HG02588 (cell line): ENCODE data around the gene TK2.
"Not testable (repeated sequence)": the region's sequence is repeated elsewhere in the genome, so short reads cannot be mapped to it uniquely, and the experiment has no call there.

Source experiments
- ATAC-seq: cut with Tn5 transposase; IDR thresholded peaks from one replicate; pipeline ENCODE4 v1.9.1; 2021; ENCODE audit warnings: mild to moderate bottlenecking, moderate library complexity; ENCODE audit not compliant: unreplicated experiment

The TK2 gene

GRCh38 chr16:66574081-66574480 is 24.2 kb upstream of the TK2 start:
- ATAC-seq, result no peak

DNA sequence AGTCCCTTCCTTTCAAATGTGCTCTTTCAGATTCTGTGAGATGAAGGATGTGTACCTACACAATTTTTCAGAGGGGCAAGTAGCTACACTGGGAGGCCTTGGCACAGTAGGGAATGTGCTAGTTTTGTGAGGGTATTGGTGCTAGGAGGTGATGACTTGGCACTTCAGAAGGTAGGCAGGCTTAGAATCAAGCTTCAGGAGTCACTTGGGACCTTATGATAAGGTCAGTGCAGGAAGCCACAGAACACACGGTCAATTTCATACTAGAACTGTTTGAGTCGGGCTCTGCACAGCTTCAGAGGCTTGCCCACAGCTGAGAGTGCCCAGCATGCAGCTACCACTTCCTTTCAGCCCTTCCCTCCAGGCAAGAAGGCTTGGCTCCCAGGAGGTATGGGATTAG is 22.4 kb upstream of the TK2 start:
- no peak for ATAC-seq

- no peak for ATAC-seq
Measured at GRCh38 chr16:66569827-66570405, 20.0 kb upstream of the TK2 start.

- ATAC-seq, result no peak
Measured at GRCh38 chr16:66569131-66569530, 19.2 kb upstream of the TK2 start.

GRCh38 chr16:66568355-66568754 is 18.4 kb upstream of the TK2 start:
- no peak for ATAC-seq

DNA sequence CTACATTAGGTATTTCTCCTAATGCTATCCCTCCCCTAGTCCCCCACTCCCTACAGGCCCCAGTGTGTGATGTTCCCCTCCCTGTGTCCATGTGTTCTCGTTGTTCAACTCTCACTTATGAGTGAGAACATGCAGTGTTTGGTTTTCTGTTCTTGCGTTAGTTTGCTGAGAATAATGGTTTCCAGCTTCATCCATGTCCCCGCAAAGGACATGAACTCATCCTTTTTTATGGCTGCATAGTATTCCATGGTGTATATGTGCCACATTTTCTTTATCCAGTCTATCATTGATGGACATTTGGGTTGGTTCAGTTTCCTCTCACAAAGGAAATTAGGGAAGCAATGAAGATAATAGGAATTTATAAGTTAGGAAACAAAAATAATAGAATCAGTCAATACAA is 17.3 kb upstream of the TK2 start:
- not testable (repeated sequence) for ATAC-seq

DNA sequence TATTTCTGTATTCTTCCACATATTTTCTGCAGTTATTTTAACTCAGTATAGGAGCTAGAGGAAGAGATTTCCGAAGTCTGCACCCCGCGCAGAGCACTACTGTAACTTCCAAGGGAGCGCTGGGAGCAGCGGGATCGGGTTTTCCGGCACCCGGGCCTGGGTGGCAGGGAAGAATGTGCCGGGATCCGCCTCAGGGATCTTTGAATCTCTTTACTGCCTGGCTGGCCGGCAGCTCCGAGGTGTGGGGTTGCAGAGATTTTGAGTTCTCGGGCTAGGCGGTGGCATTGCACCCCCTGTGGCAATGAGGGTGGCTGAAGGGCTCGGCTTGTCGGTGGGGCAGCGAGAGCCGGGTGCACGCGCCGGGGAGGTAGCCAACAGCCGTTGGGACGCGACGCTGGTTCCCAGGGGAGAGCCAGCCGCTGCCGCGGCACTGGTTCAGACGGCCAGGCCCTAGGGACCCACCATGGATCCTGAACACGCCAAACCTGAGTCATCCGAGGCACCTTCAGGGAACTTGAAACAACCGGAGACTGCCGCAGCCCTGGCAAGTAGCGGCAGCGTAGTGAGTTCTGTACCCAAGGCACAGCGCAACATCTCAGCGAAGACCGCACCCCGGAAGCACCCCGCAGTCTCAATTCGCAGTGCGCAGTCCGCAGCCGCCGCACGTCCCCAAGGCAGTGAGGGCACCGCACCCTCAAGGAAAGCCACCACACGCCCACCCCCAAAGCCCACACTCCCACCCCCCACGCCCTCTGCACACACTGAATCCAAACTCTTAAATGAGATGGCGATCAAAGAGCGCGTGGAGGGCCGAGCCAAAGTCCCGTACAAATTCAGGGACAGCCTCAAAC is 16.4 kb upstream of the TK2 start, which contains the start of gene CMTM1:
TSS of gene CMTM1 (plus strand) at position 389 of the 851 bp plus-strand sequence. CDS start at position 464, 75 bp downstream.
- no peak for ATAC-seq

DNA sequence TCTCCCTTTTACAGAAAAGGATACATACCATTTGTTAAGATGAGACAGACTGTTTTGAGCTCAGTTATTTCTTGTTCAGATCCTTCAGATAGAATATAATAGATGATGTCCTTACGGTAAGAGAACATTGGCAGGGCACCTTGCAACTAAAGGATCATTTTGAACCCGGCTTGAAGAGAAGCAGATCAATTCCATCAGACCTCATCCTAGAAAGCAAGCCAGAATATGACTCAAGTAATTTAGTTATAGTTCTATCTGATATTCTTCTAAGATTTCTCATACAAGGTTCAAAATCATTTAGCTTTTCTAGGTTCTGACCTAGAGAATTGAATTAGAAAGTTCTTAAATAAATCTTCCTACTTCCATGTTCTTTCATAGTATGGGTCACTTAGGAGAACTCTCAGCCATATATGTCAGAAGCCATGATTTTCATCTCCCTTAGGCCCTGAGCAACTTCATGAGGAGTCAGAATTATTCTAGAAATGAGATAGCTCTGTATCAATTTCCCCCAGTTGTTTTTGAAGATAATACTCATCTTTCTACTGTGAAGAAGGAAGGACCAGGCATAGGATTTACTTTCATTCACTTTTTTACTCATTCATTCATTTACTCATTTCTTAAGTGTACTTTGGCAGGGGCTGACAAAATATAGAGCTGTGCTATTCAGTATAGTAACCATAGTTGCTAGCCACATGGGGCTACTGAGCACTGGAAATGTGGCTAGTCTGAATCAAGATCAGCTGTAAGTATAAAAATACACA is 13.8 kb upstream of the TK2 start:
- no peak for ATAC-seq

DNA sequence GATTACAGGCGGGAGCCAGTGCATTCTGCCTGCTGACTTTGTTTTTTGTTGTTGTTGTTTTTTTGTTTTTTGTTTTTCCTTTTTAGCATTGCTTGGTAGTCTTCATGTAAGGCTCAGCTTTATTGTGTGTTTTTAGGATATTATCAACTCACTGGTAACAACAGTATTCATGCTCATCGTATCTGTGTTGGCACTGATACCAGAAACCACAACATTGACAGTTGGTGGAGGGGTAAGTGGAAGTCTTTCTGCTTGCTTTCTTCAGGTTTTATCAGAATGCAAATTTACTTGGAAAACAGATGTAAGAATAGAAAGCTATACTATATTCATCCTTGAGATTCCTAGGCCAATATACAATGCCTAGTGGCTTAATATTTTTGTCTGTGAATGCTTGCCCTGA is 13.1 kb upstream of the TK2 start:
- ATAC-seq, result no peak

DNA sequence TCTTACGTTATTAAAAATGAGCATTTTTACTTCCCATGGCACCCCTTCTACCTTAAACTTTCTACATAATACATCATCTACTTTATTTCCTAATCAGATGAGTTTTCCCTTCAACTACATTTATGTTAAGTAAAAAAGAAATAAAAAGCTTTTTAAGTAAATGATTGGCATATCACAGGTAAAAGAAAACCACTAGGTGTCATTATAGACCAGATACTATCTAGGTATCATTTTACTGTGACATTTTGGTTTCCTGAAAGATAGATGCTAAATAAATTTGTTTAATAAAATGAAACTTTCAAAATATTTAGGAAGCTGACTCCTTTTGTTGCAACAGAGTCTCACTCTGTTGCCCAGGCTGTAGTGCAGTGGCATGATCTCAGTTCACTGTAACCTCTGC is 12.5 kb upstream of the TK2 start:
- no peak for ATAC-seq

DNA sequence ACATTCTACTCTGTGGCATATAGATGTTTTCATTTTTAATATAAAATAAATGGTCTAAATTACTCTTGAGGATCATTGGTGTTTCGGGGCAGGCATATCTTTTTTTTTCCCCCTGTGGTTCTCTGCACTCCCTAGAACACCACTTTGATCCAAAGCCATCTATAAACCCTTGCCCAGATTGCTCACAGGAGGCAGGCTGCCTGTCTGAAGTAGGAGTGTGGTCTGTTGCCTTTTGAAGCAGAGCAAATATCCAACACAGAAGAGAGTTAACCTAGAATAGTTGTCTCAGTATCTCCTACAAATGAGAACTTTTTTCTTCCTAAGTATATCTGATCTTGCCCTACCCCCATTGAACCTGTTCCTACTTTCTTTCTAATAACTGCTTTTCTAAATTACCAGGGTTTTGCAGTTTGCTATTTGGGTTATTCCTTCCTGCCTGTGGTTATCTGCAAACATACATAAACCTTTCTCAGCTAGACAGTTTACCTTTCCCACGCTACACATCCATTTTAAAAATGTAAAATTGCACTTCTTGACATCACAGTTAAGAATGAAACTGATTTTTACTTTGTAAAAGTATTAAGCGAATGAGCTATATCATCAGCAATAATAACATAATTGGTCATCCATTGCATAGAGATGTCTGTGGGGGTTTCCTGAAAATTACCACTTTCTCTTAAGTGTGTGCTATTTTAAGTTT is 11.6 kb upstream of the TK2 start:
- no peak for ATAC-seq

DNA sequence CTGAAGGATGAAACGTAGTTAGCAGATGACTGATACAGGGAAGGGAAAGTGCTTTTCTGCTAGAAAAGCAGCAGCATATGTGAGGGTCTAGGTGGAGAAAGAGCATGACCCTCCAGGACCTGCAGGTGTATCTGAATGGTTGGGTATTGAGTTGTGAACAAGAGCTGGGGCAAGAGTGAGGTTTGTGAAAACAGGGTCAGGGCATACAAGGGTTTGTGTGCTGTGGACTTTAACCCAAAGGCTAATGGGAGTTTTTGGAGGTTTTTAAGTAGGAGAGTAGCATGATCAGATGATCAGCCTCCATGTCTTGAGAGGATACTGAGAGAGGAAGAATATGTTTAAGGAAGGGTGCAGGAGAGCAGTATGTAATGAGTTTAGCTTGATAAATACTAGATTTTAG is 10.2 kb upstream of the TK2 start:
- ATAC-seq, result no peak

DNA sequence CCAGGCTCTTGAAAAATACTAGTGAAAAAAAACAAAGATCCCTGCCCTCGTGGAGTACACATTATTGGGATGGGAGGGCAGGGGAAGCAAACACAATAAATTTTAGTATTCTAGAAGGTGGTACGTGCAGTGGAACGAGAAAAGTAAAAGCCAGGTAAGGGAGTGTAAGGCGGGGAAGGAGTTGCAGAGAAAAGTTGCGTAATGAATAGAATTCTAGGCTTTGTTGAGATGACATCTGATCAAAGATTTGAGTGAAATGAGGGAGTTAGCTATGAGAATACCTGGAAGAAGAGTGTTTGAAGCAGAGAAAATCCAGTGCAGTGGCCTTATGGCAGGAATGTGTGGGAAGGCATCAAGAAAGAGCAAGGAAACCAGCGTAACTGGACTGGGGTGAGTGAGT is 4.6 kb upstream of the TK2 start:
- no peak for ATAC-seq

DNA sequence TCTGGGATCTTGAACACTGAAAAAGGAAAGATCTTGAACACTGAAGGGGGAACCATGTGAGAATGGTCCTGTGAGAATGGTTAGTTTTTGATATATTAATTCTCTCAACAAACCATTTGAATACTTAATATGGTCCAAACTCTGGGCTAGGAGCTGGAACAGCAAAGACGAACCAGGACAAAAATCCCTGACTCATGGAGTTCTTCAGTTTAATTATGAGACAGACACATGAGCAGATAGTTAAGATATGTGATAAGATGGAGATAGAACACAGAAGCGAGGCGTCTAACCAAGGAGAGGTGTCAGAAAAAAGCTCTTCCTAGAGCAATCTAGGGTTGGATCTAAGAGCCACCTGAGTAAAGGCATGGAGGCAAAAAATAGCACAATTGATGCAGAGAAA is 4.1 kb upstream of the TK2 start:
- no peak for ATAC-seq

- ATAC-seq, result no peak
Measured at GRCh38 chr16:66553223-66553622, 3.3 kb upstream of the TK2 start.

- peak; percentile 71 for ATAC-seq
Measured at GRCh38 chr16:66552286-66553177, 2.6 kb upstream of the TK2 start, which contains the start of gene CKLF. TSS of gene CKLF (plus strand) at chr16:66552576. CDS start at chr16:66552716, 140 bp downstream.

- ATAC-seq, result no peak
Measured at GRCh38 chr16:66551788-66552285, 1.9 kb upstream of the TK2 start.

DNA sequence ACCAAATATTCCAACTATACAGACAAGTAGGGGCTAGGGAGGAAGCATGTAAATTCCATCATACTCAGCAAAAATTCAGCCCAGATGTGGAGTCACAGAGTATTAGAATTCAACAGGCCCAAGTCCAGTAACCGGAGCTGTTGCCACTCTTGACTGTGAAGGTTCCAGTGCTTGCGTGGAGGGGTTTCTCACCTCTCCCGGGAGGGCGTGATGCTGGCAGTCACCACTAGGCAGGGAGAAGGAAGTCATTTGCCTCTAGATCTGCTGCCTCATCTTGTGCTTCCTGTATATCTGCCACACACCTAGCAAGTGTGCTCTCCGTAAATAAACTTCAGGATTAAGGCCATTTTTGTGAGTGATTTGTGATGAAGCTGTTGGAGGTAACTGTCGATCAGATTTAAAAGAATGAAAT is 1.4 kb upstream of the TK2 start:
- ATAC-seq, result no peak

DNA sequence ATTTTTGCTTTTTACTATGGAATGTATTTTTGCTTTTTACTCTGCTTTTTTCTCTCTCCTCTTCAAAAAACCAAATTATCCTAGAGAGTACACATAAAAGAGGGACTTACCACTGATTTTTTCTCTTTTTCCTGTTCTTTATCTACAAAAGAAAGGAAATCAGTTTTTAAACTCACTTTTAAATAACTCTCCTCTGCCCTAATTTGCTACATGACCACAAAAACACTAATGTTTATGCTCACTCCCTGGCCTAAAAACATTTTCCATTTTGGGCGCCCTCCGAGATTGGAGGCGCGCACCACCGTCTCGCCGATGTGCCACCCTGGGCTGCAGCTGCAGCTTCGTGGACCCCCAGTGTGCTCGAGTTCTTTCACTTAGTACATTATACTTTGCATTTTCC is 1.1 kb downstream of the TK2 start:
- no peak for ATAC-seq

DNA sequence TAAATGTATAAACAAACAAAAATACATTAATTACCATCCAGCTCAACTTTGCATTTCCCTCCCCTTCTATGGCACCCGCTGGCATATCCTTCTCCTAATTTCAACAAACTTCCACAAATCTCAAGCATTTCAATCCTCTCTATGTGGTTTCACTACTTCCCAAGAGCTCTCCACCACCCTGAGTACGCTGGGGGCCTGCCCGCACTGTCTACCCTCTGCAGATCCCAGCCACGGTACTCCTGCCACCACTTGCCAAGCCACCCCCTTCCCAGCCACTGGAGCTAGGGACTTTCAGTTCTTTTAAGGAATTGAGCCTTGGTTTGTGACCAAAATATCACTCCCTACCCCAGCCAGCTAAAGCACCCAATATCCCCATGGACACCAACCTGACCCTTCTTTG is 1.9 kb downstream of the TK2 start:
- ATAC-seq, result no peak
